22Rv1 (cell line): Measurements from ENCODE around the gene DNAJC9.

Experiments
- ZFX ChIP-seq: fragments of 450-650 bp; IDR thresholded peaks from 2 replicates; pipeline ENCODE4 v1.6.1; 2017; ENCODE audit warnings: antibody characterized with exemption, borderline replicate concordance
- TF ChIP-seq, protein P1 (sequence below): fragments of 450-650 bp; IDR thresholded peaks from 2 replicates; pipeline ENCODE4 v1.5.1; 2017; ENCODE audit warnings: mild to moderate bottlenecking

DNA sequence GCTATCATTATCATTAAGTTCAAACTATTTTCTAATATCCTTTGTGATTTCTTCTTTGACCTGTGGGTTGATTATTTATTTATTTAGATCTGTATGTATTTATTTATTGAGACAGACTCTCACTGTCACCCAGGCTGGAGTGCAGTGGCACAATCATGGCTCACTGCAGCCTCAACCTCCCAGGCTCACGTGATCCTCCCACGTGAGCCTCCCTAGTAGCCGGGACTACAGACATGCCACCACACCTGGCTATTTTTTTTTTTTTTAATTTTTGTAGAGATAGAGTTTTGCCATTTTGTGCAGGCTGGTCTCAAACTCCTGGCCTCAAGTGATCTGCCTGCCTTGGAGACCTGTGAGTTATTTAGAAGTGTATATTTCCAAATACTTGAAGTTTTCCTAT is 34.0 kb upstream of the DNAJC9 start:
- TF ChIP-seq, protein P1, sequence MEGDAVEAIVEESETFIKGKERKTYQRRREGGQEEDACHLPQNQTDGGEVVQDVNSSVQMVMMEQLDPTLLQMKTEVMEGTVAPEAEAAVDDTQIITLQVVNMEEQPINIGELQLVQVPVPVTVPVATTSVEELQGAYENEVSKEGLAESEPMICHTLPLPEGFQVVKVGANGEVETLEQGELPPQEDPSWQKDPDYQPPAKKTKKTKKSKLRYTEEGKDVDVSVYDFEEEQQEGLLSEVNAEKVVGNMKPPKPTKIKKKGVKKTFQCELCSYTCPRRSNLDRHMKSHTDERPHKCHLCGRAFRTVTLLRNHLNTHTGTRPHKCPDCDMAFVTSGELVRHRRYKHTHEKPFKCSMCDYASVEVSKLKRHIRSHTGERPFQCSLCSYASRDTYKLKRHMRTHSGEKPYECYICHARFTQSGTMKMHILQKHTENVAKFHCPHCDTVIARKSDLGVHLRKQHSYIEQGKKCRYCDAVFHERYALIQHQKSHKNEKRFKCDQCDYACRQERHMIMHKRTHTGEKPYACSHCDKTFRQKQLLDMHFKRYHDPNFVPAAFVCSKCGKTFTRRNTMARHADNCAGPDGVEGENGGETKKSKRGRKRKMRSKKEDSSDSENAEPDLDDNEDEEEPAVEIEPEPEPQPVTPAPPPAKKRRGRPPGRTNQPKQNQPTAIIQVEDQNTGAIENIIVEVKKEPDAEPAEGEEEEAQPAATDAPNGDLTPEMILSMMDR = no peak
- no peak for TF ChIP-seq ZFX
